Superior temporal gyrus (tissue), 1 donor: Measurements from ENCODE around the gene DCAF17.
A peak's percentile ranks its signal among the peaks of the same experiment; 100 is the strongest.
"Not testable (repeated sequence)": the region's sequence is repeated elsewhere in the genome, so short reads cannot be mapped to it uniquely, and the experiment has no call there.

Experiments
- DNase-seq: peaks from one replicate; pipeline ENCODE4 v3.0.0-alpha.2; 2016; ENCODE audit errors: extremely low spot score

The DCAF17 gene

GRCh38 chr2:171513719-171514160, 79.7 kb downstream of the DCAF17 start:
- DNase-seq, result no peak

GRCh38 chr2:171514908-171515582, 81.0 kb downstream of the DCAF17 start:
- no peak for DNase-seq

- no peak for DNase-seq
These were observed 81.8 kb downstream of the DCAF17 start for GRCh38 chr2:171515672-171516298.

GRCh38 chr2:171516793-171517192, 82.8 kb downstream of the DCAF17 start:
- DNase-seq, result no peak

GRCh38 chr2:171520471-171520870, 86.4 kb downstream of the DCAF17 start:
- DNase-seq, result no peak

GRCh38 chr2:171521361-171522051, 87.5 kb downstream of the DCAF17 start:
- DNase-seq, result peak; percentile 38

- peak; percentile 82 for DNase-seq
These were observed 88.2 kb downstream of the DCAF17 start, which contains the start of gene CYBRD1 for GRCh38 chr2:171522052-171522787. TSS of gene CYBRD1 (plus strand) at chr2:171522474. CDS start at chr2:171522546, 72 bp downstream.

GRCh38 chr2:171522788-171523087, 88.7 kb downstream of the DCAF17 start:
- DNase-seq, result no peak

- peak; percentile 79 for DNase-seq
These were observed 89.3 kb downstream of the DCAF17 start for GRCh38 chr2:171523088-171524017.

- DNase-seq, result no peak
These were observed 90.0 kb downstream of the DCAF17 start for GRCh38 chr2:171524018-171524401.

- no peak for DNase-seq
These were observed 95.9 kb downstream of the DCAF17 start for GRCh38 chr2:171529914-171530313.

- no peak for DNase-seq
These were observed 96.4 kb downstream of the DCAF17 start for GRCh38 chr2:171530378-171530777.

GRCh38 chr2:171530859-171531258, 96.8 kb downstream of the DCAF17 start:
- DNase-seq, result not testable (repeated sequence)

GRCh38 chr2:171531291-171531690, 97.3 kb downstream of the DCAF17 start:
- no peak for DNase-seq

- DNase-seq, result no peak
These were observed 97.9 kb downstream of the DCAF17 start for GRCh38 chr2:171531836-171532450.

- DNase-seq, result no peak
These were observed 99.3 kb downstream of the DCAF17 start for GRCh38 chr2:171533331-171533730.
